Type B pancreatic cell (in vitro differentiated cells): Measurements from ENCODE around the gene STAB2. TPM values are rescaled to one million over a fixed set of nuclear protein-coding genes. Genes with fewer than 3 reads are reported as not detected.

Experiments
- DNase-seq: peaks from one replicate; pipeline ENCODE4 v3.0.0; 2021; ENCODE audit warnings: mixed read lengths; ENCODE audit not compliant: unreplicated experiment; ENCODE audit errors: extremely low spot score
- H3K27ac Mint-ChIP-seq: 2 replicates; pipeline ENCODE4 v1.8.0; 2021; ENCODE audit warnings: mild to moderate bottlenecking, mixed read lengths
- H3K27me3 Mint-ChIP-seq: 2 replicates; pipeline ENCODE4 v1.8.0; 2021; ENCODE audit warnings: mixed read lengths
- H3K36me3 Mint-ChIP-seq: 2 replicates; pipeline ENCODE4 v1.8.0; 2021; ENCODE audit warnings: mixed read lengths
- H3K4me1 Mint-ChIP-seq: one replicate; pipeline ENCODE4 v1.8.0; 2021; ENCODE audit warnings: mixed read lengths; ENCODE audit not compliant: unreplicated experiment
- H3K4me3 Mint-ChIP-seq: 2 replicates; pipeline ENCODE4 v1.8.0; 2021; ENCODE audit warnings: mild to moderate bottlenecking, mixed read lengths
- H3K9me3 Mint-ChIP-seq: 2 replicates; pipeline ENCODE4 v1.8.0; 2021; ENCODE audit warnings: mixed read lengths
- CTCF ChIP-seq: fragments of 200-600 bp; sonication (generic); conservative IDR thresholded peaks from 2 replicates; pipeline ENCODE4 v1.5.0; 2021; ENCODE audit warnings: antibody characterized with exemption, mild to moderate bottlenecking
- total RNA-seq: library from RNA; stranded (reverse); gene quantifications from 2 replicates; pipeline ENCODE4 v1.2.1, GENCODE V29; 2021; ENCODE audit warnings: low replicate concordance

STAB2 gene
- total RNA-seq, 1 donor from 2014 or later = not detected

GRCh38 chr12:103799857-103800771, 213.0 kb downstream of the STAB2 start:
- peak overlapping the region; percentile 74 for H3K27ac Mint-ChIP-seq
- peaks cover 21% of the 10 kb centered on the region for H3K4me1 Mint-ChIP-seq

GRCh38 chr12:103801709-103802585, 214.9 kb downstream of the STAB2 start:
- Mint-ChIP-seq H3K4me1 (peaks cover 25% of the 10 kb centered on the region), H3K27me3 (no peaks in the 10 kb centered on the region), H3K27ac (no peak overlapping the region), H3K4me3 (no peak overlapping the region), H3K9me3 (no peaks in the 10 kb centered on the region), H3K36me3 (peaks cover 23% of the 10 kb centered on the region)
- TF ChIP-seq CTCF = no peak
- DNase-seq = no peak

More at GRCh38 chr12:103799857-103800771, 213.0 kb downstream of the STAB2 start:
- no peak for DNase-seq
- H3K27me3 Mint-ChIP-seq = no peaks in the 10 kb centered on the region
- no peak overlapping the region for H3K4me3 Mint-ChIP-seq
- no peak for TF ChIP-seq CTCF
- H3K36me3 Mint-ChIP-seq = peaks cover 21% of the 10 kb centered on the region
- H3K9me3 Mint-ChIP-seq = no peaks in the 10 kb centered on the region

- H3K9me3 Mint-ChIP-seq = no peaks in the 10 kb centered on the region
- H3K4me1 Mint-ChIP-seq = peaks cover 29% of the 10 kb centered on the region
- no peak overlapping the region for H3K27ac Mint-ChIP-seq
- H3K4me3 Mint-ChIP-seq = no peak overlapping the region
- no peak for DNase-seq
- H3K36me3 Mint-ChIP-seq = peaks cover 24% of the 10 kb centered on the region
- TF ChIP-seq CTCF = no peak
- no peaks in the 10 kb centered on the region for H3K27me3 Mint-ChIP-seq
These were observed 215.5 kb downstream of the STAB2 start for GRCh38 chr12:103802586-103802886.

GRCh38 chr12:103803847-103804246, 216.8 kb downstream of the STAB2 start:
- no peaks in the 10 kb centered on the region for H3K9me3 Mint-ChIP-seq
- H3K4me1 Mint-ChIP-seq = peaks cover 33% of the 10 kb centered on the region
- H3K4me3 Mint-ChIP-seq = no peak overlapping the region
- H3K27ac Mint-ChIP-seq = no peak overlapping the region
- no peak for TF ChIP-seq CTCF
- no peak for DNase-seq
- peaks cover 27% of the 10 kb centered on the region for H3K36me3 Mint-ChIP-seq
- H3K27me3 Mint-ChIP-seq = no peaks in the 10 kb centered on the region

GRCh38 chr12:103805655-103806360, 218.7 kb downstream of the STAB2 start:
- H3K4me3 Mint-ChIP-seq = no peak overlapping the region
- TF ChIP-seq CTCF = no peak
- H3K9me3 Mint-ChIP-seq = no peaks in the 10 kb centered on the region
- no peak for DNase-seq
- no peaks in the 10 kb centered on the region for H3K27me3 Mint-ChIP-seq
- H3K4me1 Mint-ChIP-seq = peaks cover 24% of the 10 kb centered on the region
- peaks cover 31% of the 10 kb centered on the region for H3K36me3 Mint-ChIP-seq
- no peak overlapping the region for H3K27ac Mint-ChIP-seq
